Muscle of back (tissue), 13 donors: ENCODE data around the gene SMIM34. TPM values are rescaled to one million over a fixed set of nuclear protein-coding genes. Genes with fewer than 3 reads are reported as not detected.
"Not testable (repeated sequence)": the region's sequence is repeated elsewhere in the genome, so short reads cannot be mapped to it uniquely, and the experiment has no call there.

ENCODE experiments used
- DNase-seq, 3 donors: peaks; one replicate each; pipeline versions ENCODE4 v3.0.0 to v3.0.0-alpha.2; 2013
- long read RNA-seq, 9 donors: transcript quantifications; one replicate each; lab custom pipeline, GENCODE V29; 2026
- polyA plus RNA-seq, 10 donors: library from polyadenylated mRNA; unstranded; fragments of 120-200 nt; gene quantifications; one replicate each; pipeline ENCODE4 v1.2.1, GENCODE V29; 2013; ENCODE audit not compliant: insufficient read length in 10 of 10

Gene SMIM34, protein sequence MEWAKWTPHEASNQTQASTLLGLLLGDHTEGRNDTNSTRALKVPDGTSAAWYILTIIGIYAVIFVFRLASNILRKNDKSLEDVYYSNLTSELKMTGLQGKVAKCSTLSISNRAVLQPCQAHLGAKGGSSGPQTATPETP
- under 1 TPM in 3 of 10 donors, not detected in 7; 0.19 to 0.26 (median 0.22) TPM for polyA plus RNA-seq
- long read RNA-seq, donor 1 = 0 reads
- long read RNA-seq, donor 2 = 0 reads
- long read RNA-seq, donor 3 = 0 reads
- long read RNA-seq, donor 4 = 0 reads
- long read RNA-seq, donor 5 = 0 reads
- long read RNA-seq, donor 6 = 0 reads
- long read RNA-seq, donor 7 = 0 reads
- long read RNA-seq, donor 8 = 0 reads
- long read RNA-seq, donor 9 = 0 reads

- DNase-seq = not testable (repeated sequence)
Measured at GRCh38 chr21:34423805-34424204, at the start of gene SMIM34. TSS of gene SMIM34 (minus strand) at chr21:34423951. CDS start at chr21:34423839, 112 bp downstream.

DNA sequence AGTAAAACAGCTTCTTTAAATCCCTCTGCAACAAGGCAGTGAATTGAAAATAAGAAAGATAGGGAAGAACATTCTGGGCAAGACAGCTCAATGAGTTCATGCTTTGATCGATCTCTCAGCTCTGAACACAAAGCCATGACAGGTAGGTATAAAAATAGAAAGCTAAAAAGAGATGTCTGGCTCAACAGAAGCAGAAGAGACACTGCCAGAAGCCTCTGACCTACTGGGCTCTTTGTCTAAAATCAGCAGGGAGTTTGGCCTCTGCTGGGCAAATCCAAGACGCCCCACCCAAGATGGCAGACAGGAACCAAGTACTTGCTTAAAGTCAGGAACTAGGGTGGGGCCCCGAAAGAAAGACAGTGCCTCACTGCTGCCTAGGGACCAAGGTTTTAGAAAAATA is 43.6 kb upstream of the SMIM34 start:
- DNase-seq = not testable (repeated sequence)

DNA sequence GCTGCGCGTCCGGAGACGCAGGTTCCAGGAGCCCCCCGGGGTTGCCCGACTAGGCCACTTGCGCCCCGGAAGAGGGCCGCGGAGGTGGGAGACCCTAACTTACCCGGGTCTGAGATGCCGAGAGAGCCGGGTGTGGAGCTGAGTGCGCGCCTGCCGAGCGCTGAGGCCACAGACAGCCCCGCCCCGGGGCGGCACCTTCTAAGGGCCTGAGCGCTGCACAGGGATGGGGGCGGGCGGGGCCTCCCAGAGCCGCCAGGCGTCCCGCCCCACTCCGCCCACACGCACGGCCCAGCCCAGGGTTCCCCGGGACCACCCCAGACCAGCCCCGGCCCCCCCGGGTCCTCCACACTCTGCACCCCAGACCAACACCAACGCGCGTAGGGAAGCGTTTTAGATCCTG is 35.7 kb upstream of the SMIM34 start:
- not testable (repeated sequence) for DNase-seq

DNA sequence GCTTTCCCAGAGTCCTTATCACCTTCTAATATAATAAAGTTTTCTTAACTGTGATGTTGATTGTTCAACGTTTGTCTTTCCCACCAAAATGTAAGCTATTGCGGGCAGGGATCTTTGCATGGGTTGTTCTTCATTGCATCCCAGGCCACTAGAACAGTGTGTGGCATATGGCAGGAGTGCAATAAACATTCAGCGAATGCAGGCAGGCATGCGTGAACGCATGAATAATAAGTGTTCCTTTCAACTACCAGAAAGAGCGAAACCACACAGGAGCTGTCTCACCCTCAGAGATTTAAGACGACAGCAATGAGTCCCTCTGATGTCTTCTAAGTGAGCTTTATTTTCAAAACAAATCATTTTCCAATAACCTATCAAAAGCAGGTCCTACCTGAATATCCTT is 34.5 kb upstream of the SMIM34 start:
- DNase-seq = not testable (repeated sequence)

DNA sequence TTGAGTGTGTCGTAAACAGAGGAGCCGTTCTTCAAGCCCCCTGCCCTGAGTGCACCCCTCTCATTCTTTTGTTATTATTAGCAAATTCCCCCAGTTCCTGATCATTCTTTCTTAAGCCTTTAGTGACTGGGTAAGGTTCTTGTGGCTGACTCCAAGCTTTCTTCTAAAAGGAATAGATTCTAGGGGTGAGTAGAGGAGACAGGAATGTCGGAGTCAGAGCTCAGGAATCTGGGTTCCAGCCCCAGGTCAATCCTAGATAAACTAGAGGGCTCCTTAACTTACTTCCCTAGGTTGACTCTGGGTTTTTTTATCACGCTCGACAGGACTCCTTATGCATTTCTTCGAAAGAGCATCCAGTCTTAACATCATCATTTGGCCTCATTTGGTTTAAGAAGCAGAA is 32.4 kb upstream of the SMIM34 start:
- not testable (repeated sequence) for DNase-seq

DNA sequence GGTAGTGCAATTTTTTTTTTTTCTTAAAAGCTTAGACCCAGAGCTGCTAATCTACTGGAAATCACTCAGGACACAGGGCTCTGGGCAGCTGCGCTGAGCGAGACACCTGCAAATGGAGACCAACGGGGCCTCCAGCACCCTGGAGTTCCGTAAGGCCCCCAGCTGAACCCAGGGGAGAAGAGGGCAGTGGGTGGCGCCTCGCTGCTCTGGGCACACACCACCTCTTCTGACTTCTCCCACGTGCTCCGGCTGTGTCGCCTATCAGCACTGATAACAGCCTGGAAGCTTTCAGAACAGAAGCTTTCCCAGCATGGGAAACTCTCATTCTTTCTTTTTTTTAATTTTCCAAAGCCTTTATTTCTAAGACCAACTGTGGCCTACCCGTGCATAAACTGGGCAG is 31.9 kb upstream of the SMIM34 start:
- not testable (repeated sequence) for DNase-seq

- not testable (repeated sequence) for DNase-seq
Measured at GRCh38 chr21:34447018-34447417, 23.3 kb upstream of the SMIM34 start.

DNA sequence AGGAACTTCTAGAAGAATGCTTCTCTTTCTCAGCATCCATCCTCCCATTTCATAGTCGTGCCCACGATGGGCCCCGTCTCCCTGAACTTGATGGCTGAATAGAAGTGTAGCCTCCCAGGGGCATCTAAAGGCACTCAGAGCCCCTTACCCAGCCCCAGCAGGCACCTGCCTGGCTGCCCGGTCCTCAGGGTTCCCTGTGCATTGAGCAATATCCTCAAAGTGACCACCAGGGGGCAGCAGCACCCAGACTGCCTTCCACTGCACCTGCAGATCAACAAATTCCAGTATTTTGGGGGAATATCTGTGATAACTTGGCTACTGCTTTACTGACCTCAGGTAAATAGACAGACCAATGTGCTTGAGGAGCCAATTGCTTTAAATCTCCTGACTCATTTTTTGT is 19.7 kb upstream of the SMIM34 start:
- DNase-seq = not testable (repeated sequence)

DNA sequence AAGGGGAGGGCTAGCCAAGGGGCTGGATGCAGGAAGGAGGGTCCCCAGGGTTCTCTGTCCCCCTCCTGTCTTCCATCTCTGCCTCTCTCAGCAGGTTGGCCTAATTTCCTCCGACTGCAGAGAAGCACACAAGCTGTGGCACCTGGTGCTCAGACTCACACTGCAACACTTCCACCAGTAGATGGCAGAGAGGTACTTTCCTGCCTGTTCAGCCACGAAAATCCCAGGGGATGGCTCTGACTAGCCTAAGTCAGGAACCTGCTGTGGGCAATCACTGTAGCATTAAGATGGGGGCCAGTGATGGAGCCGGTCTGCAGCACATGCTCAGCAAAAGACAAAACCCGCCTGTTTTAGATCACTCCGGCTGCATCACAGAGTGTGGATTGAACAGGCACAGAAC is 6.0 kb upstream of the SMIM34 start:
- not testable (repeated sequence) for DNase-seq

DNA sequence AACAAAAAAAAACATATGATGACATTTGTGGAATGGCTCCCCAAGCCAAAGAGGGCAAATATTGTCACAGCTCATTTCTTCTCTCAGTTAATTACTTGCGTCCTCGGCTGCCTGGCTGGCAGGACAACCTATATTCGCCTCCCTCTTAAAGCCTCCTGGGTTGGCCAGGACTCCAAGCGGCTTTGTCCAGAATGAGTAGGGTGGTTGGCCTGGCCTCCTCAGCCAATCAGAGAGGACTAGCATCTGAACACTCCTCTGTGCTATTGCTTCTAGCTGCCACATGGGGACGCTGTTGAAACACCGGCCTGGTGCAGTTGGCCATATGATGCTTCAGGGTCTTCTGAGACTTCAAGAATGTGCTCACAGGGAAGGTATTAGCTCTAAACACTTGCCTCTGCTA is 4.7 kb upstream of the SMIM34 start:
- not testable (repeated sequence) for DNase-seq

DNA sequence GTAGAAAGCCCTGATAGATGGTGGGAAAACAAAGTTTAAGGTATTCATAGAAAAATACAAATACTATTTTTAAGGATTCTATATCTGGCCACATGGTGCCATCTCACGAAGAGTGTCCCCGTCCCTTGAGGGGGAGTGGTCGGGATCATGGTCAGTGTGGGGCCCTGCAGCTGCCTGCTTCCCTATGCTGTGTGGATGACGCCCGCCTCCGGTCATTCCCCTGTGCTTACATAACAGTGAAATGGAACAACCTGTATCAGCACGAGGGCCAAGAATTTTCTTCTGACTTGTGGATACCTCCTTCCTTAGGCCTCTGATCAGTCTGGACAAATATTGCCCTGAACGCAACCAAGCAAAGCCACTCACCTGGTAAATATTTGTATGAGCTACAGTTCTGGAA is 3.6 kb upstream of the SMIM34 start:
- DNase-seq = not testable (repeated sequence)

DNA sequence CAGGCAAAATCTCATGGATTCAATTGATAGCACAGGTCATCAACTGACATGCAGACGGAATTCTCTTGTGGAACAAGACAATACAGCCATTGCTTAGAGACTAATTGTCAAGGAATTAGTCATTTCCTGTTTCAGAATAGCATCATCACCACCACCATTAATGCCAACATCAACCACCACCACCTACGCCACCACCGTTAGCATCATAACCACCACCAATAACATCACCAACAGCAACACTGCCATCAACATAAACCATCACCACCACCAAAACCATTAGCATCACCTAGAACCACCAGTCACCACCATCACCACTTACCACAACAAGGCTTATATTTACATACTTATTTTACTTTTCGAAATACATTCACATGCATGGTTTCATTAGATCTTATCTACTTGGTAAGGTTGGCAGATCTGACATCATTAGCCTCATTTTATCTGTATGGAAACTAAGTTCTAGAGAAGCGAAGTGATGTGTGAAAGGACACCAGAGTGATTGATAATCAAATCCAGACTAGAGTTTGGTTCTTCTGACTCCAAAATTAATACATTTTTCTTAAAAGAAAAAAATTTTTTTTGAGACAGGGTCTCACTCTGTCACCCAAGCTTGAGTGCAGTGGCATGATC is 6.2 kb downstream of the SMIM34 start:
- DNase-seq = not testable (repeated sequence)

GRCh38 chr21:34407294-34407693 is 16.5 kb downstream of the SMIM34 start:
- not testable (repeated sequence) for DNase-seq

- not testable (repeated sequence) for DNase-seq
Measured at GRCh38 chr21:34406676-34407075, 17.1 kb downstream of the SMIM34 start.

GRCh38 chr21:34406102-34406501 is 17.6 kb downstream of the SMIM34 start:
- DNase-seq = not testable (repeated sequence)

GRCh38 chr21:34405686-34406085 is 18.1 kb downstream of the SMIM34 start:
- DNase-seq = not testable (repeated sequence)

DNA sequence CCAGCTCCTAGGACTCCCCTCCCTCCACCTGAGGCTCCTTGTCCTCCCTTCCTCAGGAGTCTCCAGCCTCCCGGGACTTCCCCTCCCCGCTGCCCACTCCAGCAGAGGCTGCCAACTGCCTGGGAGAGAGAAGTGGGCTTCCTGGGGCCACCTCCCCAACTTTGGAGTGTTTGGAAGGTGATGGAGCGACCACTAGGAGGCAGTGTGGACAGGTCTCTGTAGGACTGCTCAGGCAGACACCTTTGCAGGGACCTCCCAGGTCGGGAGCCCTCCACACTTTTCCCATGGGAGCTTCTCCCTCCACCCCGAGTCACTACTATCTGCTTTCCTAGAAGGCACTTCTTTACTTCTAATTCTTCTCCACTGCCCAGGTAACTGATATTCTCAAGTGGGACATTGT is 19.0 kb downstream of the SMIM34 start:
- DNase-seq = not testable (repeated sequence)

DNA sequence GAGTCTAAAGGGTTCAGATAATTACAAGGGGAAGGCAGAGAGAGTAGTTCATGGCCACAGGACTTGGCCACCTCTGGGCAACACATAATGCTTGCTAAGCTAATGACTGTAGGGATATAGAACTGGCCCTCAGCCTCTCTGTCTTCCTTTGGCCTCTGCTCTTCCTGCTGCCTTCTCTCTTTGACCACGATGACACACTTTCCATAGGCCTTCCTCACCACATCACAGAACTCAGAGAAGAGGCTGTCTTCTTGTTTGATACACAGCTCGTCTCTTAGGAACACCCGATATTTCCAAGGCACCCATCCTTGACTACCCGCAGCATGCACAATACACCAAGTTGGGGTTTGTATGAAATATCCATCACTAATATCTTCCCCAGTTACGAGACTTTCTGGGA is 23.2 kb downstream of the SMIM34 start:
- DNase-seq = not testable (repeated sequence)

DNA sequence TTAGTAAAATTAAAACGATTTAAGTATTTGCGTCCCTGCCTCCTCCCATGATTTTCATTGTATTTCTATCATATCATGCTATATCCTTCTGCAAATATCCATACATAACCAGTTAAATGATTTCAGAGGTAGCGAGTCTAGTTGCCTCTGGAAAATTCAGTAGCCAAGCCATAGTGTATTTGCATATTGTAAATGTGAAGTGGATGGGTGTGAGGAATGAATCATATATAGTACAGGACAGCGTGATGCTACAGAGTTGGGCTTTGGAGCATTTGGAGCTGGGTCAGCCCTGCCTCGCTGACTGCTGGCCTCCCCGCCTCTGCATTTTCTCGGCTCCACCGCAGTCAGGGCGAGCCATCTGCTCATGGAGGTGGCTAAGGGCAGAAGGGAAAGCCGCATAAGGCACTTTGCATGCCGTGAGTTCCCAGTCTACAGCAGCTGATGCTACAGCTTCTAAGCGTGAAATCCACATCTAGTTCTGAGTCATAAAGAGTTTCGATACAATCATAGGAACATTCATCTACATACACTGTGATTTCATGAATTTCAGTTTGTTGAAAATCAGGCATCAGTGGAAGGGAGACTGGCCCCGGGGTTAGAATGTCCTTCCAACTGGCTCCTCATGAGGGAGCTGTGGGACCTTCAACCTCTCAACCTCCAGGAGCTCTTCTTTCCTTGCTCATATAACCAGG is 39.9 kb downstream of the SMIM34 start:
- not testable (repeated sequence) for DNase-seq

GRCh38 chr21:34383138-34383537 is 40.6 kb downstream of the SMIM34 start:
- DNase-seq = not testable (repeated sequence)

- DNase-seq = not testable (repeated sequence)
Measured at GRCh38 chr21:34375619-34375972, 48.2 kb downstream of the SMIM34 start.

DNA sequence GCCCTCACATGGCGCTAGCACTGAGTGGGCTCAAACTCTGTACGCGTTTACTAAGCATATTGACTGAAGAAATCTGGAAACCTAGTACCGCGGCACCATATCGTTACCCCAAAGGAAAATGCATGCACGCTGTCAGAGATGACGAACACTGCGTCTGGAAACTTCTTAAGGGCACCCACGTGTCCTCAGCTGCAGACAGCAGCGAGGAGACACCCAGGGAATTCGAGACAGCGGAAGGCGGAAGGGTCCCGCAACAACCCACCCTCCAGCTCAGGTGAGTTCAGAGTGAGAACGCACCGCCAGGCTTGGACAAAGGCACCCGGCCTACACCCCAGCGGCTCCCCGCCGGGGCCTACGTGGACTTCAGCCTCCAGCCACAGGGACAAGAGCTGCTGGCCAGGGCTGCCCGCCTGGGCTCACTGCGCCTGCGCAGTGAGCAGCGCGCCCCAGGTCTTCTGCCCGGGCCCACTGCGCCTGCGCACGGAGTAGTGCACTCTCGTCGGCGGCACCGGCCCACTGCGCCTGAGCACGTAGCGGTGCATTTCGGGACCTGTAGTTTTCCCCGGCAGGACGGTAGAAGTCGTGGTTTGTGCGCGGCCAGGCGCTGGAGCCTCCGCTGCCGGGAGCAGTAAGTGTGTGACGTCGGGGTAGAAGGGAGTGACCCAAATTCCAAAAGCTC is 48.7 kb downstream of the SMIM34 start, which contains the start of gene SMIM11:
SMIM11 (plus strand) TSS at position 568 of the 679 bp plus-strand sequence. CDS start 3,998 bp downstream, outside the sequence.
- DNase-seq = not testable (repeated sequence)
